Measurements from ENCODE around the gene RCOR3.
A peak's percentile ranks its signal among the peaks of the same experiment; 100 is the strongest.
"Not testable (repeated sequence)": the region's sequence is repeated elsewhere in the genome, so short reads cannot be mapped to it uniquely, and the experiment has no call there.

RCOR3 gene

DNA sequence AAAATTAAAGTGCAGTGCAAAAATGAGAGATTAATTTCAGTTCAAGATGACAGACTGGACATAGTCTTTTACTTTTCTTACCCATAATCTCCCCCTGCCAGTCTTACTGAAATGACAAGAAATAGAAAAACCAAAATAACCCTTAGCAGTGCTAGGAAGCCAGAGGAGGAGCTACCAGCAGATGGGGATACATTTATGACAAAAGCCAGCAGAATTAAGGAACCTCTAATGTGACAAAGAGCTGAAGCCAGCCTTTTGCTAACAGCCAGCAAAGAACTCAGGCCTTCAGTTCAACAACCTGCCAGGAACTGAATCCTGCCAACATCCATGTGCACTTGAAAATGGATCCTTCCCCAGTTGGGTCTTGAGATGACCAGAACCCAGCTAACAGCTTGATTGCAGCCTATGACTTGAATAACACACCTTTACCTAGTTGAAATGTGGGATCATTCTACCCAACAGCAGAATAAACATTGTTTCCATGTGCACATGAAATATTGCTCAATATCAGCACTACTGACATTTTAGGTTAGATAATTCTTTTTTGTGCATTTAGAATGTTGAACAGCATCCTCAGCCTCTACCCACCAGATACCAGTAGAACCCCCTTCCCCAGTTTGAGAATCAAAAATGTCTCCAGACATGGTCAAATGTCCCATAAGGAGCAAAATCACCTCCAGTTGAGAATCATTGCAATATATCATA, 59.6 kb downstream of the RCOR3 start:
- DNase-seq (ENCODE audit: low read depth, low spot score) = no peak
- H3K4me3 ChIP-seq (ENCODE audit: low read depth, low read length) = no peak overlapping the region
- TF ChIP-seq, protein P1, sequence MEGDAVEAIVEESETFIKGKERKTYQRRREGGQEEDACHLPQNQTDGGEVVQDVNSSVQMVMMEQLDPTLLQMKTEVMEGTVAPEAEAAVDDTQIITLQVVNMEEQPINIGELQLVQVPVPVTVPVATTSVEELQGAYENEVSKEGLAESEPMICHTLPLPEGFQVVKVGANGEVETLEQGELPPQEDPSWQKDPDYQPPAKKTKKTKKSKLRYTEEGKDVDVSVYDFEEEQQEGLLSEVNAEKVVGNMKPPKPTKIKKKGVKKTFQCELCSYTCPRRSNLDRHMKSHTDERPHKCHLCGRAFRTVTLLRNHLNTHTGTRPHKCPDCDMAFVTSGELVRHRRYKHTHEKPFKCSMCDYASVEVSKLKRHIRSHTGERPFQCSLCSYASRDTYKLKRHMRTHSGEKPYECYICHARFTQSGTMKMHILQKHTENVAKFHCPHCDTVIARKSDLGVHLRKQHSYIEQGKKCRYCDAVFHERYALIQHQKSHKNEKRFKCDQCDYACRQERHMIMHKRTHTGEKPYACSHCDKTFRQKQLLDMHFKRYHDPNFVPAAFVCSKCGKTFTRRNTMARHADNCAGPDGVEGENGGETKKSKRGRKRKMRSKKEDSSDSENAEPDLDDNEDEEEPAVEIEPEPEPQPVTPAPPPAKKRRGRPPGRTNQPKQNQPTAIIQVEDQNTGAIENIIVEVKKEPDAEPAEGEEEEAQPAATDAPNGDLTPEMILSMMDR (IDR thresholded peaks at IDR 0.05; ENCODE audit: low read depth, low read length) = no peak
- in situ Hi-C loops (cut with HindIII; ENCODE audit: low sequenced_read_pairs) = no loop called here

DNA sequence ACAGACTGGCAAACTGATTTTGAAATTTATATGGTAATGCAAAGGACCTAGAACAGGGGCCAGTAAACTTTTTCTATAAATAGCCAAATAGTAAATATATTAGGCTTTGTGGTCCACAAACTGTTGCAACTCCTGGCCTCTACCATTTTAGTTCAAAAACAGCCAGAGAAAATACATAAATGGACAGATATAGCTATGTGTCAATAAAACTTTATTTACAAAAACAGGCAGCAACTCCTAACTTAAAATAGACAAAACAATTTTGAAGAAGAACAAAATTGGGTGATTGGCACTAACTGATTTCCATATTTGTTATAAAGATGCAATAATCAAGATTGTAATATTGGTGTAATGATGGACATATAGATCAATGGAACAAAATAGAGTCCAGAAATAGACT, 60.7 kb downstream of the RCOR3 start:
- DNase-seq (ENCODE audit: low read depth, low spot score) = no peak
- H3K4me3 ChIP-seq (ENCODE audit: low read depth, low read length) = no peak overlapping the region
- in situ Hi-C loops (cut with HindIII; ENCODE audit: low sequenced_read_pairs) = no loop called here
- TF ChIP-seq, protein P1 (IDR thresholded peaks at IDR 0.05; ENCODE audit: low read depth, low read length) = no peak

DNA sequence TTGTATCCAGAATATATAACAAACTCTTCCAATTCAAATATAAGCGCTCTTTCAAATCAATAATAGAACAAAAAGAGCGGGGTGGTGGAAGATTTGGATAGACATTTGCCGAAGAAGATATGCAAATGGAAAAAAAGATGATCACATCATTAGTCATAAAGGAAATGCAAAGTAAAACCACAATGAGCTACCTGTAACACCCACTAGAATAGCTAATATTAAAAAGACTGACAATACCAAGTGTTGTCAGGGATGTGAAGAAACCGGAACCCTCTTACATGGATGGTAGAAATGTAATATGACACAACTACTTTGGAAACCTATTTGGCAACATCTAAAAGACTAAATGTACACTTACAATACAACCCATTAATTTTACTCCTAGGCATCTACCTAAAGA, 61.8 kb downstream of the RCOR3 start:
- no peak for DNase-seq (ENCODE audit: low read depth, low spot score)
- in situ Hi-C loops (cut with HindIII; ENCODE audit: low sequenced_read_pairs) = no loop called here
- H3K4me3 ChIP-seq (ENCODE audit: low read depth, low read length) = no peak overlapping the region
- TF ChIP-seq, protein P1 (IDR thresholded peaks at IDR 0.05; ENCODE audit: low read depth, low read length) = no peak

DNA sequence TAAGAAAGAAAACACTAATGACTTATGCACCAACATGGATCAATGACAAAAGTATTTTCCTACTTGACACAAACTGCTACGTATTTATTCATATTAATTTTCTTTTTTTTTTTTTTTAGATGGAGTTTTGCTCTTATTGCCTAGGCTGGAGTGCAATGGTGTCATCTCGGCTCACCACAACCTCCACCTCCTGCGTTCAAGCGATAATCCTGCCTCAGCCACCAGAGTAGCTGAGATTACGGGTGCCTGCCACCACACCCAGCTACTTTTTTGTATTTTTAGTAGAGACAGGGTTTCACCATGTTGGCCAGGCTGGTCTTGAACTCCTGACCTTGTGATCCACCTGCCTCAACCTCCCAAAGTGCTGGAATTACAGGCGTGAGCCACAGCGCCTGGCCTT, 62.5 kb downstream of the RCOR3 start:
- DNase-seq (ENCODE audit: low read depth, low spot score); in situ Hi-C loops (cut with HindIII; ENCODE audit: low sequenced_read_pairs); H3K4me3 ChIP-seq (ENCODE audit: low read depth, low read length): not testable (repeated sequence)

DNA sequence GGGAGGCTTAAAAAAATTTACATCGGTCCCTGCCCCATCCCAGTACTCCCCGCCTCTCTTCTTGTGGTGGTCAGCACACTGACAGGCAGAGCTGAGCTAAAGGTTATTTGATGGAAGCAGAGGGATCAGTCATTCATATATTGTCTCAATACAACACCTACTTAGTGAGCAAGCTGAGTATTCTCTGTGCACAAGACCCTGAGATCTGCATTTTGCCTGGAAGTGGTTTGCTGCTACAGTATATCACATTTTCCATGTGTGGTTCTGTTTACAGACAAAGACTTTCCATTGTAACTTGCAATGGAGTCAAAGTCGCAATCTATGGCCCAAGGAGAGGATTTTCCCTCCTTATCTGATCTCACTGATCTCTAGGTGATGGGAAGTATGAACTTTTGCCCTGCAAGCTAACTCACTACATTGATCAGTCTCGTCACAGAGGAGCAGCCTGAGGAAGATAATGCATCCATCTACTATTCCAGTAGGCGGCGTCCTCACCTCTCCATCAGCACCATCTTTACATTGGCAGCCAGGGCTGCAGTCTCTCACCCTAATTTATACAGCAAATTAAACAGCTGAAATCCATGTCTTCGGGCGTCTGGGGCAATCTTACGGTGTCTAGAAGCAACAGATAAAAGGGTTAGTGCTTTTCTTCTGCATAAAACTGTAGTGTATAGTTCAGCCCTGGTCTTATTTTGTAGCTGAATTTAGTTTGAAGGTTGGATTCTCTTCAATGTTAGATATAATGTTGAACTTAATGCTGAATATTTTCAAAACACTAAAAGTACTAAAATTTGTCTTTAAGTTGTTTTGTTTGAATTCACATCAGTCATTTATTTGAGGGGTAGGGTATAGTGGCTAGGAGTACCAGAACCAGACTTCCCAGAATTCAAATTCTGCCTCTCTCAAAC, 64.2 kb downstream of the RCOR3 start:
- TF ChIP-seq, protein P1 (IDR thresholded peaks at IDR 0.05; ENCODE audit: low read depth, low read length) = peak; percentile 91
- peak; percentile 62 for DNase-seq (ENCODE audit: low read depth, low spot score)
- in situ Hi-C loops (cut with HindIII; ENCODE audit: low sequenced_read_pairs) = no loop called here
- no peak overlapping the region for H3K4me3 ChIP-seq (ENCODE audit: low read depth, low read length)

DNA sequence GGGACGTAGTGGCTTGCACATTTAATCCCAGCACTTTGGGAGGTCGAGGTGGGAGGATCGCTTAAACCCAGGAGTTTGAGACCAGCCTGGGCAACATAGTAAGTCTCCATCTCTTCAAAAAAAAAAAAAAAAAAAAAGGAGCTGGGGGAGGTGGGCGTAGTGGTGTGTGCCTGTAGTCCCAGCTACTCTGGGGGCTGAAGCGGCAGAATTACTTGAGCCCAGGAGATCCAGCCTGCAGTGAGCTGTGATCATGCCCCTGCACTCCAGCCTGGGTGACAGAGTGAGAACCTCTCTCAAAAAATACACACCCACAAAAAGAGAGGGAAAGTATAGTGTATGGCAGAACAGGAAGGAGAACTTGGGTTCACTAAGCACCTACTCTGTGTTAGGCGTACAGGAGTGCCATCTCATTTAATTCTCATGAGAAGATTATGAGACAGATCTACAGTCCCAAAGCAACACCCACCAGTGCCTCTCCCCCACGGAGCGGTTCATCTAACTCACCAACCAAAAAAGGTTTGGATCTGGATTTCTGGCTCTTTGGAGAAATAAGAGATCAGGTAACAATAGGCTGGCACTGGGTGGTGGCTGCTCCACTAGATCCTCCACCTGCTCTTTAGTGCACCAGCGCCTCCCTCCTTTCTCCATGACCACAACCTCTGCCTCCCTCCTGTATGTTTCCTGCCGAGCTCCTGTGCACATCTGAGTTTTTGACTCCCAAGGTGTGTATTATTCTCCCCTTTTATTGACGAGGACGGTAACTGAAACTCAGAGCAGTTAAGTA, 66.0 kb downstream of the RCOR3 start:
- DNase-seq (ENCODE audit: low read depth, low spot score) = no peak
- in situ Hi-C loops (cut with HindIII; ENCODE audit: low sequenced_read_pairs) = no loop called here
- TF ChIP-seq, protein P1 (IDR thresholded peaks at IDR 0.05; ENCODE audit: low read depth, low read length) = no peak
- no peak overlapping the region for H3K4me3 ChIP-seq (ENCODE audit: low read depth, low read length)
